ENCODE results near the gene IRF5.

IRF5 gene

DNA sequence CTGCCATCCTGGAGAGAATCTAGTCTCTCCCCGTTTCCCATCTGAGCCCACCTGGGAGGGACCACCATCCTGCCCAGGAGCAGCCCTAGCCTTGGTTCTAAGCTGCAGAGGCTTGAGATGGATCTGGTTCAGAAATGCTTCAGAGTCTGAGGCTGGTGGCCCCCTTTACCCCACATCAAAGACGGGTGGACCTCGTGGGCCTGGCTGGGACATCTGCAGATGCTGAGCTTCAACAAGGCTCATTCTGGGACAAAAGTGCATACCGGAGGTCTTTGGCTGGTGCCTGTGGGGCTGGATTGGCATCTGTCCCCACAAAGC is 4.9 kb upstream of the IRF5 start:
- Histone ChIP-seq H3K27me3 (ENCODE audit: control insufficient read depth, insufficient read depth, low read length) (no peaks in the 10 kb centered on the region), H2AFZ (no peak overlapping the region), H3K4me3 (ENCODE audit: low read depth, low read length) (no peak overlapping the region), H3K4me2 (ENCODE audit: low read length) (no peak overlapping the region), H3K9me3 (ENCODE audit: control insufficient read depth, low read length) (no peaks in the 10 kb centered on the region), H3K36me3 (ENCODE audit: control insufficient read depth, insufficient read depth, low read length) (no peaks in the 10 kb centered on the region), H3K4me1 (no peaks in the 10 kb centered on the region), H3K27ac (no peak overlapping the region), H3K9ac (no peak overlapping the region), H3K79me2 (no peaks in the 10 kb centered on the region)
- TF ChIP-seq, protein P1, sequence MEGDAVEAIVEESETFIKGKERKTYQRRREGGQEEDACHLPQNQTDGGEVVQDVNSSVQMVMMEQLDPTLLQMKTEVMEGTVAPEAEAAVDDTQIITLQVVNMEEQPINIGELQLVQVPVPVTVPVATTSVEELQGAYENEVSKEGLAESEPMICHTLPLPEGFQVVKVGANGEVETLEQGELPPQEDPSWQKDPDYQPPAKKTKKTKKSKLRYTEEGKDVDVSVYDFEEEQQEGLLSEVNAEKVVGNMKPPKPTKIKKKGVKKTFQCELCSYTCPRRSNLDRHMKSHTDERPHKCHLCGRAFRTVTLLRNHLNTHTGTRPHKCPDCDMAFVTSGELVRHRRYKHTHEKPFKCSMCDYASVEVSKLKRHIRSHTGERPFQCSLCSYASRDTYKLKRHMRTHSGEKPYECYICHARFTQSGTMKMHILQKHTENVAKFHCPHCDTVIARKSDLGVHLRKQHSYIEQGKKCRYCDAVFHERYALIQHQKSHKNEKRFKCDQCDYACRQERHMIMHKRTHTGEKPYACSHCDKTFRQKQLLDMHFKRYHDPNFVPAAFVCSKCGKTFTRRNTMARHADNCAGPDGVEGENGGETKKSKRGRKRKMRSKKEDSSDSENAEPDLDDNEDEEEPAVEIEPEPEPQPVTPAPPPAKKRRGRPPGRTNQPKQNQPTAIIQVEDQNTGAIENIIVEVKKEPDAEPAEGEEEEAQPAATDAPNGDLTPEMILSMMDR (IDR thresholded peaks at IDR 0.05), result no peak

DNA sequence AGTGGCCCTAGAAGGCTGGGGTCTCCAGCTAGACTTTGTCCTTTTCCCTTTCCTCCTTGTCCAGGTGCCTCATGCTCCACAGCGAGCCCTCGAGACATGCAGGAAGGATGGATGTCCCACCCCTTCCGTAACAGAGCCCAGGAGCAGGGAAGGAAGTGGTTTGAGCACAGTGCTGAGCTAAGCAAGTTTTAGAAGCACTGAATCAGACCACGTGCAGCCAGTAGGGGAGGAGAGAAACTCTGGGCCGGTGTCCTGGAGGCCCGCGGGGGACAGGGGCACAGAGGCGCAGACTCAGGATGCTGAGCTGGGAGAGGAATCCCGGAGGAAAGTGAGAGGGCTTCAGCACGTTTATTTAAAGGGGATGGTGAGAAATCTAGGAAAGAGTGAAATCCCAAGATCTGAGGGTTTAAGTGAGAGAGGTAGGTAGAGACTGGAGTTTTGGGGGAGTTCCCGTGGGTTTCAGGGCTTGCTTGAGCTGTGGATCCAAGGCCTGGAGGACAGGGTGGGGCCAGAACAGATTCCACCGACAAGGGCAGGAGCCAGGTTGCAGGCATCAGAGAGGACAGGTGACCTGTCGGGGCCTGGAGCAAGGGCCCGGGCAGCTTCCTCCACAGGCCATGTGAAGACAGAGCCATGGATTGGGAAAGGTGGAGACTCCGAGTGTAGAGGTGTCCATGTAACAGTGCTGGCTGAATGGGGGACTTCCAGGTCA is 4.4 kb upstream of the IRF5 start:
- no peaks in the 10 kb centered on the region for H3K4me1 ChIP-seq
- no peak overlapping the region for H3K4me2 ChIP-seq (ENCODE audit: low read length)
- H3K36me3 ChIP-seq (ENCODE audit: control insufficient read depth, insufficient read depth, low read length), result no peaks in the 10 kb centered on the region
- no peaks in the 10 kb centered on the region for H3K27me3 ChIP-seq (ENCODE audit: control insufficient read depth, insufficient read depth, low read length)
- H3K79me2 ChIP-seq, result no peaks in the 10 kb centered on the region
- no peak overlapping the region for H3K4me3 ChIP-seq (ENCODE audit: low read depth, low read length)
- no peaks in the 10 kb centered on the region for H3K9me3 ChIP-seq (ENCODE audit: control insufficient read depth, low read length)
- TF ChIP-seq, protein P1 (IDR thresholded peaks at IDR 0.05), result no peak
- peak overlapping the region; percentile 46 for H2AFZ ChIP-seq
- H3K27ac ChIP-seq, result no peak overlapping the region
- H3K9ac ChIP-seq, result no peak overlapping the region

DNA sequence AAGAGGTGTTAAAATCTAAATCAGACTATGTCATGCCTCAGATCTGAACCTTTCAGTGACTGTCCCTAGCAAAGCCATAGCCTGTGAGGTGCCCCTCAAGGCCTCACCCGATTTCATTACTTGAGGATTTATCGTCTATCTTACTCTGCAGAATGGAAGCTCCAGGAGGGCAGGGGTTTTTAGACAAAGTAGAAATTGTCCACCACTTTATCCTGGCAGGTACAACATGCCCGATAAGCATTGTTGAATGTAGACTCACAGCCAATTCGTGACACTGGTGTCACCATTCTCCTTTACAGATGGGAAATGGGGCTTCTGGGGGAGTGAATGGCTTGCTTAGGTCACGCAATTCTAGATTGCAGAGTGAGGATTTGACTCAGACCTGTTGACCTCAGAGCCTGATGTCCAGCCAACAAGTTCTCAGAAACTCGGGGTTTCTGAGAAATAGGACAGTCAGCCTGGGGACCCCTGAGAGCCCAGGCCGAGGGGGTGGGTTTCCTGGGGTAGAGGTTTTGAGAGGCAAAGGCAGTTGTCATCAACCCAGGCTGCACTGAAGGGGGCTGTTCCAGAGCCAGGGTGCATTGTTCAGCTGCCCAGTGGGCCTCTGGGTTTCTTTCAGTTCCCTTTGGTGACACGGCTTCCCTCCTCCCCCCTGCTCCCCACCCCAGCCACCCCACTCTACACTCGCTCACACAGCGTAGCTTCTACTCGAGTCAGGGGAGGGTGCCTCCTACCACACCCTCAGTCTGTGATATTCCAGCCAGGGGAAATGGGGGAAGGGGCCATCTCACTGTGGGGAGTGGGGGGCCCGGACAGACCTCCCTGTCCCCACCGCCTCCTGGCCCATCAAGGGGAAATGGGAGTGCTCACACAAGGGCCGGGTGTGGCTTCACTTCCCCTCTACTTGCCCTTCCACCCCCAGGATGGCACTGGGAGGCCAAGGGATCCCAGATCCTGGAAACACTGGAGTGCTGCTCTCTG is 3.1 kb upstream of the IRF5 start:
- Histone ChIP-seq H3K27me3 (ENCODE audit: control insufficient read depth, insufficient read depth, low read length) (no peaks in the 10 kb centered on the region), H3K27ac (no peak overlapping the region), H3K36me3 (ENCODE audit: control insufficient read depth, insufficient read depth, low read length) (no peaks in the 10 kb centered on the region), H3K4me2 (ENCODE audit: low read length) (no peak overlapping the region), H3K9me3 (ENCODE audit: control insufficient read depth, low read length) (no peaks in the 10 kb centered on the region), H3K79me2 (no peaks in the 10 kb centered on the region), H3K9ac (no peak overlapping the region), H3K4me3 (ENCODE audit: low read depth, low read length) (no peak overlapping the region), H3K4me1 (no peaks in the 10 kb centered on the region), H2AFZ (no peak overlapping the region)
- TF ChIP-seq, protein P1 (IDR thresholded peaks at IDR 0.05), result no peak

DNA sequence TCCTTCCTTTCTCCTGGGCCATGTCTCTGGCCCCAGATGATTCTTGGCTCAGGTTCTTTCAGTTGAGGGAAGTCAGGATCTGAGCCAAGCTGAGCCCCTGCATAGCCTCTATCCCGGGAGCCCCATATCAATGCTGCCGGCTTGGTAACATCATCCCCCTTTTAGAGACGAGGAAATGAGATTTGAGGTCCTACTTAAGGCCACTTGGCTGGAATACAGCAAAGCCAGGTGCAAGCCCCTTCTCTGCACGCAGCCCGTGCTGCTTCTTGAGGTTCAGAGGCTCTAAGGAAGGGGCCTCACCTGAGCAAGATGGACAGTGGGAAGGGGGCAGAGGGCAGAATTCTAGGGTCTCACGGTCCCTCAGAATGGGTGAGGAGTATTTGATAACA is 2.4 kb upstream of the IRF5 start:
- no peak overlapping the region for H3K4me2 ChIP-seq (ENCODE audit: low read length)
- no peak overlapping the region for H3K27ac ChIP-seq
- TF ChIP-seq, protein P1 (IDR thresholded peaks at IDR 0.05), result no peak
- no peak overlapping the region for H3K4me3 ChIP-seq (ENCODE audit: low read depth, low read length)
- no peaks in the 10 kb centered on the region for H3K27me3 ChIP-seq (ENCODE audit: control insufficient read depth, insufficient read depth, low read length)
- H3K9me3 ChIP-seq (ENCODE audit: control insufficient read depth, low read length), result no peaks in the 10 kb centered on the region
- H3K9ac ChIP-seq, result no peak overlapping the region
- no peak overlapping the region for H2AFZ ChIP-seq
- no peaks in the 10 kb centered on the region for H3K4me1 ChIP-seq
- no peaks in the 10 kb centered on the region for H3K36me3 ChIP-seq (ENCODE audit: control insufficient read depth, insufficient read depth, low read length)
- no peaks in the 10 kb centered on the region for H3K79me2 ChIP-seq
